Activated T-cell treated with anti-CD3 and anti-CD28 coated beads, Interleukin-2, amount 50 U/mL, for 4 hours (primary cell): ENCODE measurements around the gene RWDD4. TPM values are rescaled to one million over a fixed set of nuclear protein-coding genes. Genes with fewer than 3 reads are reported as not detected.
"Not testable (repeated sequence)": the region's sequence is repeated elsewhere in the genome, so short reads cannot be mapped to it uniquely, and the experiment has no call there.

Experiments
- ATAC-seq, 2 donors: fragments of 200-7000 bp; cut with Tn5 transposase; one replicate each; pipeline ENCODE4 v1.10.0; 2021
- DNase-seq: peaks from one replicate; pipeline ENCODE4 v3.0.0-alpha.2; 2020
- H3K27me3 Mint-ChIP-seq: one replicate; pipeline ENCODE4 v1.8.0; 2021; ENCODE audit warnings: low read depth, mixed read lengths
- H3K36me3 Mint-ChIP-seq: one replicate; pipeline ENCODE4 v1.8.0; 2022; ENCODE audit warnings: mixed read lengths; ENCODE audit not compliant: insufficient read depth
- H3K4me1 Mint-ChIP-seq: one replicate; pipeline ENCODE4 v1.8.0; 2021; ENCODE audit warnings: low read depth, mixed read lengths
- H3K4me3 Mint-ChIP-seq: one replicate; pipeline ENCODE4 v1.8.0; 2021; ENCODE audit warnings: mild to moderate bottlenecking, moderate library complexity, mixed read lengths
- H3K9me3 Mint-ChIP-seq: one replicate; pipeline ENCODE4 v1.8.0; 2021; ENCODE audit warnings: mixed read lengths
- total RNA-seq, 3 donors: library from RNA; stranded (reverse); gene quantifications; one replicate each; pipeline ENCODE4 v1.2.1, GENCODE V29; 2021

The RWDD4 gene
- total RNA-seq, 3 donors from 2014 or later = 28.0 to 30.7 (median 29.7) TPM

- H3K36me3 Mint-ChIP-seq, H3K4me3 Mint-ChIP-seq, DNase-seq, H3K27me3 Mint-ChIP-seq, H3K9me3 Mint-ChIP-seq, H3K4me1 Mint-ChIP-seq, ATAC-seq: not testable (repeated sequence)
These were observed 31.7 kb downstream of the RWDD4 start for GRCh38 chr4:183627286-183627685.

- no peaks in the 10 kb centered on the region for H3K9me3 Mint-ChIP-seq
- ATAC-seq (no peak), DNase-seq (no peak)
- no peaks in the 10 kb centered on the region for H3K4me1 Mint-ChIP-seq
- peaks cover 4% of the 10 kb centered on the region for H3K27me3 Mint-ChIP-seq
- H3K4me3 Mint-ChIP-seq = no peak overlapping the region
- H3K36me3 Mint-ChIP-seq = no peaks in the 10 kb centered on the region
These were observed 32.8 kb downstream of the RWDD4 start for GRCh38 chr4:183626168-183626567.

GRCh38 chr4:183624548-183624947 lies 34.4 kb downstream of the RWDD4 start:
- Mint-ChIP-seq H3K4me1 (no peaks in the 10 kb centered on the region), H3K9me3 (no peaks in the 10 kb centered on the region), H3K27me3 (peaks cover 4% of the 10 kb centered on the region), H3K4me3 (no peak overlapping the region), H3K36me3 (no peaks in the 10 kb centered on the region)
- ATAC-seq (no peak), DNase-seq (no peak)

GRCh38 chr4:183621875-183622274 lies 37.1 kb downstream of the RWDD4 start:
- Mint-ChIP-seq H3K9me3 (no peaks in the 10 kb centered on the region), H3K27me3 (peaks cover 2% of the 10 kb centered on the region), H3K36me3 (no peaks in the 10 kb centered on the region), H3K4me3 (no peak overlapping the region), H3K4me1 (no peaks in the 10 kb centered on the region)
- ATAC-seq (no peak), DNase-seq (no peak)

GRCh38 chr4:183620421-183620820 lies 38.6 kb downstream of the RWDD4 start:
- no peaks in the 10 kb centered on the region for H3K9me3 Mint-ChIP-seq
- peaks cover 2% of the 10 kb centered on the region for H3K27me3 Mint-ChIP-seq
- no peak overlapping the region for H3K4me3 Mint-ChIP-seq
- H3K36me3 Mint-ChIP-seq = no peaks in the 10 kb centered on the region
- H3K4me1 Mint-ChIP-seq = no peaks in the 10 kb centered on the region
- ATAC-seq (no peak), DNase-seq (no peak)

GRCh38 chr4:183618681-183619080 lies 40.3 kb downstream of the RWDD4 start:
- Mint-ChIP-seq H3K4me3 (no peak overlapping the region), H3K9me3 (no peaks in the 10 kb centered on the region), H3K36me3 (no peaks in the 10 kb centered on the region), H3K27me3 (peaks cover 2% of the 10 kb centered on the region), H3K4me1 (no peaks in the 10 kb centered on the region)
- ATAC-seq = no peak
- no peak for DNase-seq

- DNase-seq (no peak), ATAC-seq (no peak)
- no peaks in the 10 kb centered on the region for H3K4me1 Mint-ChIP-seq
- no peaks in the 10 kb centered on the region for H3K9me3 Mint-ChIP-seq
- no peak overlapping the region for H3K4me3 Mint-ChIP-seq
- H3K36me3 Mint-ChIP-seq = no peaks in the 10 kb centered on the region
- H3K27me3 Mint-ChIP-seq = peaks cover 4% of the 10 kb centered on the region
These were observed 41.9 kb downstream of the RWDD4 start for GRCh38 chr4:183617075-183617474.

GRCh38 chr4:183612329-183613250 lies 46.4 kb downstream of the RWDD4 start:
- H3K9me3 Mint-ChIP-seq = no peaks in the 10 kb centered on the region
- ATAC-seq (no peak), DNase-seq (no peak)
- H3K4me1 Mint-ChIP-seq = no peaks in the 10 kb centered on the region
- no peak overlapping the region for H3K4me3 Mint-ChIP-seq
- peaks cover 9% of the 10 kb centered on the region for H3K27me3 Mint-ChIP-seq
- H3K36me3 Mint-ChIP-seq = no peaks in the 10 kb centered on the region

GRCh38 chr4:183611210-183611830 lies 47.7 kb downstream of the RWDD4 start:
- Mint-ChIP-seq H3K4me1 (no peaks in the 10 kb centered on the region), H3K27me3 (peaks cover 11% of the 10 kb centered on the region), H3K36me3 (no peaks in the 10 kb centered on the region), H3K4me3 (no peak overlapping the region), H3K9me3 (no peaks in the 10 kb centered on the region)
- no peak for ATAC-seq
- DNase-seq = no peak

GRCh38 chr4:183610613-183611012 lies 48.4 kb downstream of the RWDD4 start:
- Mint-ChIP-seq H3K9me3 (no peaks in the 10 kb centered on the region), H3K4me3 (no peak overlapping the region), H3K4me1 (no peaks in the 10 kb centered on the region), H3K36me3 (no peaks in the 10 kb centered on the region), H3K27me3 (peaks cover 11% of the 10 kb centered on the region)
- no peak for DNase-seq
- ATAC-seq = no peak

- peaks cover 11% of the 10 kb centered on the region for H3K27me3 Mint-ChIP-seq
- H3K36me3 Mint-ChIP-seq = no peaks in the 10 kb centered on the region
- H3K4me1 Mint-ChIP-seq = no peaks in the 10 kb centered on the region
- no peaks in the 10 kb centered on the region for H3K9me3 Mint-ChIP-seq
- ATAC-seq (no peak), DNase-seq (no peak)
- H3K4me3 Mint-ChIP-seq = no peak overlapping the region
These were observed 49.0 kb downstream of the RWDD4 start for GRCh38 chr4:183610033-183610432.

GRCh38 chr4:183609151-183609550 lies 49.8 kb downstream of the RWDD4 start:
- H3K4me1 Mint-ChIP-seq = no peaks in the 10 kb centered on the region
- H3K4me3 Mint-ChIP-seq = no peak overlapping the region
- peaks cover 11% of the 10 kb centered on the region for H3K27me3 Mint-ChIP-seq
- ATAC-seq = no peak
- no peaks in the 10 kb centered on the region for H3K36me3 Mint-ChIP-seq
- no peaks in the 10 kb centered on the region for H3K9me3 Mint-ChIP-seq
- DNase-seq = no peak

- Mint-ChIP-seq H3K36me3 (no peaks in the 10 kb centered on the region), H3K4me1 (no peaks in the 10 kb centered on the region), H3K4me3 (no peak overlapping the region), H3K27me3 (peaks cover 10% of the 10 kb centered on the region), H3K9me3 (no peaks in the 10 kb centered on the region)
- ATAC-seq (no peak), DNase-seq (no peak)
These were observed 51.1 kb downstream of the RWDD4 start for GRCh38 chr4:183607894-183608293.

GRCh38 chr4:183602557-183603027 lies 56.4 kb downstream of the RWDD4 start:
- Mint-ChIP-seq H3K4me1 (no peaks in the 10 kb centered on the region), H3K36me3 (no peaks in the 10 kb centered on the region), H3K4me3 (no peak overlapping the region), H3K27me3 (peaks cover 1% of the 10 kb centered on the region), H3K9me3 (no peaks in the 10 kb centered on the region)
- DNase-seq (no peak), ATAC-seq (no peak)

GRCh38 chr4:183601381-183601780 lies 57.6 kb downstream of the RWDD4 start:
- no peak for DNase-seq
- no peaks in the 10 kb centered on the region for H3K36me3 Mint-ChIP-seq
- H3K9me3 Mint-ChIP-seq = no peaks in the 10 kb centered on the region
- no peak overlapping the region for H3K4me3 Mint-ChIP-seq
- ATAC-seq = no peak
- no peaks in the 10 kb centered on the region for H3K27me3 Mint-ChIP-seq
- no peaks in the 10 kb centered on the region for H3K4me1 Mint-ChIP-seq
